Stimulated activated CD4-positive, alpha-beta T cell treated with anti-CD3 and anti-CD28 coated beads, Interleukin-12 subunit alpha, Interleukin-12 subunit beta, amount 100 ng/mL, for 24 hours (primary cell): Measurements from ENCODE around the gene CCSER2.
"Not testable (repeated sequence)": the region's sequence is repeated elsewhere in the genome, so short reads cannot be mapped to it uniquely, and the experiment has no call there.

Experiments
- DNase-seq, 2 experiments: peaks; one replicate each; pipeline ENCODE4 v3.0.0-alpha.2; 2020; ENCODE audit warnings: low read depth in 2 of 2

The CCSER2 gene

GRCh38 chr10:84328418-84329195 is at the start of gene CCSER2:
Gene CCSER2 (plus strand): TSS chr10:84328589. CDS start chr10:84371053, 42,464 bp downstream.
- DNase-seq = peak; percentile 84 to 98

DNA sequence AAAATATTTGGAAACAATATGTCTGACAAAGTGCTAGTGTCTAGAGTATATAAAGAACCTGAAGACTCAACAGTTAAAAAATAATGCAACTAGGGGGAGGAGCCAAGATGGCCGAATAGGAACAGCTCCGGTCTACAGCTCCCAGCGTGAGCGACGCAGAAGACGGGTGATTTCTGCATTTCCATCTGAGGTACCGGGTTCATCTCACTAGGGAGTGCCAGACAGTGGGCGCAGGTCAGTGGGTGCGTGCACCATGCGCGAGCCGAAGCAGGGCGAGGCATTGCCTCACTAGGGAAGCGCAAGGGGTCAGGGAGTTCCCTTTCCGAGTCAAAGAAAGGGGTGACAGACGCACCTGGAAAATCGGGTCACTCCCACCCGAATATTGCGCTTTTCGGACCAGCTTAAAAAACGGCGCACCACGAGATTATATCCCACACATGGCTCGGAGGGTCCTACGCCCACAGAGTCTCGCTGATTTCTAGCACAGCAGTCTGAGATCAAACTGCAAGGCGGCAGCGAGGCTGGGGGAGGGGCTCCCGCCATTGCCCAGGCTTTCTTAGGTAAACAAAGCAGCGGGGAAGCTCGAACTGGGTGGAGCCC is 48.4 kb upstream of the CCSER2 start:
- DNase-seq = not testable (repeated sequence)

DNA sequence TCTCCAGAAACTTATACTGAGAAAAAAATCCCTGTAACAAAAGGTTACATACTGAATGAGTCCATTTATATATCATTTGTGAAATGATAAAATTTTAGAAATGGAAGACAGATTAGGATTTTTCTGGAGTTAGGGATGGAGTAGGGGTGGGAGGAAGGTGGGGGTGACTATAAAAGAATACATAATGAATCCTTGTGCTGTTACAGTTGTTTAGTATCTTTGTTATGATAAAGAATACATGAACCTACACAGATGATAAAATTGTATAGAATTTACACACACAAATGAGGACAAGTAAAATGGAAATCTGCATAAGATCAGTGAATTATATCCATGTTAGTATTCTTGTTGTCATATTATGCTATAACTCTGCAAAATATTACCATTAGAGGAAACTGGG is 41.7 kb upstream of the CCSER2 start:
- no peak for DNase-seq

GRCh38 chr10:84288151-84288550 is 40.2 kb upstream of the CCSER2 start:
- DNase-seq = no peak

DNA sequence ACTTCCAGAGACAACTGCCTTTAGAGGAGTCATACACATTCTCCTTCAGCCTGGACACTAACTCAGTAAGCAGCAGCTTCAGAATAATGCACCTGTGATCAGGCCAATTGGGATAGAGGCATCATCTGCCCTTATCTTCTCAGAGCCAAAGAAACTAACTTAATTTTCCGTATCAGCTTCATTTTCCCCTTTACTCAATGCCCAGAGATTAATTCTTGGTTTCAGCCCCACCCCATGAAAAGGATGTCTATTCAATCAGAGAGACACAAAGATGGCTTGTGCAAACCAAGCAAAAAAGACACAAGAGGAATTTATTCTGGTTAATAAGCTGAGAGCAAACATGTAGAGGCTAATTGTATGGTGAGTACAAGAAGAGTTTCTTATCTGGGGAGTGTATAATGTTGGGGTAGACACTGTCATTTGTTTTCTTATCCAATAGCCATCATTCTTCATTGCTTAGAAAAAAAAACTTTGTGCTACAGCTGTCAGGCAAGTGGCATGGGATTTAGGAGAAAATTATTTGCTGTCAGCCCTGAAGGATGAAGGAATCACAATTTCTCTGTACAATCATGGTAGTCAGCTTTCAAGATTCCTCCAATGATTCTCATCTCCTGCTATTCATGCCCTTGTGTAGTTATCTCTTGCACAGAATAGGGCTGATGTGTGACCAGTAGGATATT is 38.7 kb upstream of the CCSER2 start:
- no peak for DNase-seq

DNA sequence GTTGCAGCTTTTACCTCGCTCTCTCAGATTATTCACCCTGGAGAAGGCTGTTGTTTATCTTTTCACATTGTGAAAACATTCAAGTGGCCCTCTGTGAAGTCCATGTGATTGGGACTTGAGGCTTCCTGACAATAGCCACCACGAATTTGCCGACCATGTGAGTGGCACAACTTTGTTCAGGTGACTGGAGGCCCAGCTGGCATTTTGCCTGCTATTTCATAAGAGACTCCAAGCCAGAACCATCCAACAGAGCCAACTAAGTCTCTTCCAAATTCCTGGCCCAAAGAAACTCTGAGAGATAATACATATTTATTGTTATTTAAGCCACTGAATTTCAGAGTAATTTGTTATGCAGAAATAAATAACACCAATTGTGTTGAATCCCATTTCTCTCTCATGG is 38.2 kb upstream of the CCSER2 start:
- DNase-seq = no peak

DNA sequence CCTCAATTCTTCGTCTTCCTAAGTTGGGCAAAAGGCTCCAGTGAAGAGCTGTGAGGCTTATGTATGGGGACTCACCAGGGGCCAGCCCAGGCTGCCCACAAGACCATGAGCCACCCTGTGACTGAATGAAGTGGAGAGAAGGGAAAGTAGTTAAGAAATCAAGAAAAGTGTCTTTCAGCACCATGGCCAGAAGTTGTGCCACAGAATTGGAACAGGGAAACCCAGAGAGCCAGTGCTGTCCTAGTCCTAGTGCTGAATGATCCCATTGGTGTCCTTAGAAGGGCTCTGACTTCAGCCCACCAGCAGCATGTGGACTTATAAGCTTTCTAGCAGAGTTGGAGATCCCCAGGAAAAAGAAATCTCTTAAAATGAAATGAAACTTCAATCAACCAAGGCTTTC is 37.0 kb upstream of the CCSER2 start:
- DNase-seq = no peak

- DNase-seq = no peak
Measured at GRCh38 chr10:84292502-84292901, 35.9 kb upstream of the CCSER2 start.

GRCh38 chr10:84293171-84293570 is 35.2 kb upstream of the CCSER2 start:
- DNase-seq = no peak

DNA sequence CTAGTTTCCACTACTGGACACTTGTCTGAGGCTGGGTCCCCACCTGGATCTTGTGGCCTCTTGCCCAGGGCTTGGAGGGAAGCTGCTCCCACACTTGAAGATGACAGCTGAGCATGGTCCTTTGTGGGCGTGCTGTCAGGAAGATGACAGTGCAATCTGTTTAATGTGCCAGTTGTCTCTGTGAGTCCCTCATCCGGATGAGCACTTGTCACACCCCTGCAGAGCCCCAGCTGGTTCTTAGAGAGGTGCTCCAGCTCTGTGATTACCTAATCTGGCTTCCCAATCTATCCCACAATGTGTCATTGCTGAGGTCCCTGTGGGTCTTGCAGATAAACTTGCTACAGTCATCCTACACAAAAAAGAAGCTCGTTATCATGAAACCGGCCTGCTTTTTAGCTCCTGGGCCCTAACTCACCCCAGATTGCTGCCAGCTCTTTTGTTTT is 34.8 kb upstream of the CCSER2 start:
- DNase-seq = no peak

GRCh38 chr10:84294766-84295447 is 33.5 kb upstream of the CCSER2 start:
- no peak for DNase-seq

DNA sequence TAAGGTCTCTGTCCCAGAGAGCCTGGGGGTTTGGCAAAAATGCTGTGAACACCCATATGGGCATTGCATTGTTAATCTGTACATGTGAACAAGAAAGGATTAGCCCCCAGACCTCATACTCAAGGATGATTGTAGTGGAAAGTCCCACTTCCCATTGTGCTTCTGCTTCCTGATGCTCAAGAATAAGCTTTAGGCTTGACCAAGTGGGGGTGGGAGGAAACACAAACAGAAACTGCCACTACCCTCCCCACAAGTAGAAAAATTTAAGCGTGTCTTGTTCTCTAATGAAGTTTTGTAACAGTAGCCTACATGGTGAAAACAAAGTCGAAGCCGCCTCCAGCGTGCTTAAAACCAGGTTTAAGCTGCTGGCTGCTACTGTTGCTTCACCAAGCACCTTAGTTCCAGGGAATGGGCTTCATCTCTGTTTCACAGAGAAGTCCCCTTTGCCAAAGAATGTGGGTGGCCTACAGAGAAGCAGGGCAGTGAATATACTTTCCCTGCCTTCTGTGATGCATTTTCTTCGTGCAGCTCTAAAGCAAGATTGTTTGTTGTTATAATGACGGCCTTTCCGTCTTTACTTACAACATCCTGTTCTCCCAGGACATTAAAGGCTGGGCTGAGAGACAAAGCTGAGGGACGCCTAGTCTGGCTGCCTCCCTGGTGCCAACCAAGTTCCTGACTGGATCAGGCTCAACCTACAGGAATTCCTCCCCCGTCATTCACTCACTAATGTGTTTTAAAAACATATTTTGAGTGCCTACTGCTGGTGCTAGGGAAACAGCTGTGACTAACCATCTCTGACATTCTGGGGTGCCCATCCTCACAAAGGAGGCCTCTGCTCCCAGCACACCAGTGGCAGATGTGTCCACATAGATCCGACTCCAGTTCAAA is 32.1 kb upstream of the CCSER2 start:
- no peak for DNase-seq

GRCh38 chr10:84298057-84298456 is 30.3 kb upstream of the CCSER2 start:
- DNase-seq = no peak

GRCh38 chr10:84302223-84302622 is 26.2 kb upstream of the CCSER2 start:
- no peak for DNase-seq

DNA sequence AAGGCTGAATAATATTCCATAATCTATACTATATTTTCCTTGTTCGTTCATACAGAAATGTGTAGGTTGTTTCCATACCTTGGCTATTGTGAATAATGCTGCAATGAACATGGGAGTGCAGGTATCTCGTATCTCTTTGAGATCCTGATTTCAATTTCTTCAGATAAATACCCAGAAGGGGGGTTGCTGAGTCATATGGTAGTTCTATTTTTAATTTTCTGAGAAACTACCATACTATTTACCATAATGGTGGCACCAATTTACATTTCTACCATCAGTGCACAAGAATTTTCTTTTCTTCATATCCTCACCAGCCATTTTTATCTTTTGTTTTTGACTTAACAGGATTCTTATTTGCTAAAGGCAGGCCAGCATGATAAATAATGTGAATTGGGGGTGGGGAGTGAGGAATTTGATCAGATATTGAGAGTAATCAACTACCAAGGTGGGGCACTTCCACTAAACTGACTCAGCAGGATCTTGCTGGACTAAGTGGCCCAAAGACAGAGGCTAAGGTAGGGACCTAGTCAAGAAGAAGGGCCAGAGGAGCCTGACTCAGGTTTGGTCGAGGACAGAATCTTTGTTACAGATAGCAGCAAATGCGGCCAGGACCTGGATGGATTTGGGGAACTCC is 21.5 kb upstream of the CCSER2 start:
- DNase-seq = no peak

DNA sequence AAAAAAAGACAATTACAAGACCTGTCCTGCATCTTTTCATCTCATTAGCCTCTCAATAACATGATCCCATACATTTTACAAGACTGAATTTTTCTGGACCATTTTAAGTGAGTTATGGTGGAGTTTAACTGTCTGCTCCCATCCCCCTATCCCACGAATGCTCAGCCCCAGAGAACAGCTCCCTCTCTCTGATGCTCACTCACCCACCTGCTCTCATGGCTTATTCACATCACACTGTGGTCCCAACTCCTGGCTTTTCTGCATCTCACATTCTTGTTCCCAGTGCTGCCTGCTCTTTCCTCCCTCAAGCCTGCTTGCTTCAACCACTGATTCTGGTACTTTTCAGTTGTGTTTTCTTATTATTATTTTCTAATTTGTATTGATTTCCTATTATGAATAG is 20.4 kb upstream of the CCSER2 start:
- no peak for DNase-seq

DNA sequence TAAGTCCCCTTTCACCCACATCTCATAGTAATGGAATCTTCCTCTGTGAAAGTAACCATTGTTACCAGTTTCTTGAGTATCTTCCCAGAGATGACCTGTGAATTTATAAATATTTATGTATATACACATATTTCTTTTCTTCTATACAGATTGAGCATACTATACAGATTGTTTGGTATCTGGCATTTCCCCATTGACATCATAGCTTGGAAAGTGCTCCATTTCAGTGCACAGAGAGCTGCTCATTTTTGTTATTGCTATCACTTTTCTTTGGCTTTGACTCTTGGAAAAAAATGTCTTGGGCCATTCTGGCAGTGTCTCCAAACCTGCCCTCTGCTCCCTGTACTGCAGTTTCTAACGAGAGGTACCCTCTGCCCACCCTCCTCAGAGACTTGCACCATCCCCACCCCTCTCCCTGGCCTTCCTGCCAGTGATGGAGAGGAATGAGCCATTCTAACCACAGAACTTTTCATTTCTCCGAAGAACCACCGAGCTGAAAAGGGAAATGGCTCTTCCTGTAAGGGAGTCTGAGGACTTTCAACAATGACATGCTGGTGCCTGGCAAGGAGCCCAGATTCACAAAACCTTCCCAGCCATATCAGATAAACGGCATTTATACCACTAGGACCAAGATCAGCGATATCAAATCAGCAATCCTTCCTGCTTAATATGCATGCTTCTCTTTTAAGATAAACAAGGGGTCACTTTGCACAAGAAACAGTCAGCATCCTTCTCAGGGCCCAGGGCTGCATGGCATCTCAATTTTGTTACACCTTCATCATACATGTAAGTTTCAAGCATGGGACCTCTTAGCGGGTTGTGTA is 19.7 kb upstream of the CCSER2 start:
- peak; percentile 28 to 58 for DNase-seq

GRCh38 chr10:84310470-84310869 is 17.9 kb upstream of the CCSER2 start:
- no peak for DNase-seq

- DNase-seq = no peak
Measured at GRCh38 chr10:84311576-84311975, 16.8 kb upstream of the CCSER2 start.

- no peak for DNase-seq
Measured at GRCh38 chr10:84312816-84313215, 15.6 kb upstream of the CCSER2 start.
